WTC11 (cell line): Measurements from ENCODE around the gene HLA-DPA1. TPM values are rescaled to one million over a fixed set of nuclear protein-coding genes. Genes with fewer than 3 reads are reported as not detected.

Experiments
- ATAC-seq: fragments of 200-7000 bp; cut with Tn5 transposase; 2 replicates; pipeline ENCODE4 v1.10.0; 2021; ENCODE audit warnings: mild to moderate bottlenecking, moderate library complexity
- CTCF ChIA-PET: fragments of 300-600 bp; sonication (Branson Sonifier 250); formaldehyde crosslinking; loops from one replicate; lab custom pipeline; 2021; ENCODE audit warnings: antibody characterized with exemption; lab: Charles Lee
- POLR2A ChIA-PET: fragments of 350-600 bp; sonication (Branson Sonifier 250); formaldehyde crosslinking; loops from one replicate; lab custom pipeline; 2021; ENCODE audit warnings: antibody characterized with exemption; lab: Charles Lee
- DNase-seq: peaks from one replicate; pipeline ENCODE4 v3.0.0; 2021; ENCODE audit warnings: low spot score
- H3K27ac Mint-ChIP-seq: 2 replicates; pipeline ENCODE4 v1.8.0; 2021; ENCODE audit warnings: mixed read lengths
- H3K27me3 Mint-ChIP-seq: 2 replicates; pipeline ENCODE4 v1.8.0; 2021; ENCODE audit warnings: low read depth, mild to moderate bottlenecking, moderate library complexity, mixed read lengths
- H3K36me3 Mint-ChIP-seq: 2 replicates; pipeline ENCODE4 v1.8.0; 2021; ENCODE audit warnings: mixed read lengths
- H3K4me1 Mint-ChIP-seq: 2 replicates; pipeline ENCODE4 v1.8.0; 2022; ENCODE audit warnings: mixed read lengths
- H3K4me3 Mint-ChIP-seq: 2 replicates; pipeline ENCODE4 v1.8.0; 2021; ENCODE audit warnings: mild to moderate bottlenecking, moderate library complexity, mixed read lengths
- H3K9me3 Mint-ChIP-seq: 2 replicates; pipeline ENCODE4 v1.8.0; 2021; ENCODE audit warnings: mixed read lengths
- CTCF ChIP-seq: fragments of 200-600 bp; IDR thresholded peaks from 2 replicates; pipeline ENCODE4 v1.8.0; 2022; ENCODE audit warnings: antibody characterized with exemption
- FOXK1 ChIP-seq: sonication (generic); formaldehyde crosslinking; IDR thresholded peaks from 2 replicates; pipeline ENCODE4 v1.8.0; 2022; ENCODE audit warnings: mild to moderate bottlenecking, moderate library complexity, missing genetic modification reagents
- GRHL2 ChIP-seq: fragments of 250-450 bp; sonication (Bioruptor Pico); IDR thresholded peaks from 2 replicates; pipeline ENCODE4 v1.8.0; 2022; ENCODE audit warnings: mild to moderate bottlenecking, moderate library complexity; ENCODE audit not compliant: insufficient replicate concordance, severe bottlenecking
- MAX ChIP-seq: sonication (generic); formaldehyde crosslinking; IDR thresholded peaks from 2 replicates; pipeline ENCODE4 v1.8.0; 2022; ENCODE audit warnings: mild to moderate bottlenecking, missing genetic modification reagents
- MXD4 ChIP-seq: fragments of 250-450 bp; sonication (Bioruptor Pico); IDR thresholded peaks from 2 replicates; pipeline ENCODE4 v1.8.0; 2021; ENCODE audit warnings: mild to moderate bottlenecking, moderate library complexity, borderline replicate concordance
- NFE2L1 ChIP-seq: sonication (generic); formaldehyde crosslinking; IDR thresholded peaks from 2 replicates; pipeline ENCODE4 v1.8.1; 2023; ENCODE audit warnings: missing genetic modification reagents
- SMAD4 ChIP-seq: sonication (generic); formaldehyde crosslinking; IDR thresholded peaks from 2 replicates; pipeline ENCODE4 v1.8.0; 2022; ENCODE audit warnings: mild to moderate bottlenecking, missing genetic modification reagents
- ZMAT4 ChIP-seq: fragments of 250-450 bp; sonication (Bioruptor Pico); IDR thresholded peaks from 2 replicates; pipeline ENCODE4 v1.9.0; 2021; ENCODE audit warnings: mild to moderate bottlenecking
- ZNF317 ChIP-seq: sonication (generic); formaldehyde crosslinking; IDR thresholded peaks from 2 replicates; pipeline ENCODE4 v1.8.1; 2023; ENCODE audit warnings: low read depth, mild to moderate bottlenecking, moderate library complexity, missing genetic modification reagents, borderline replicate concordance
- ZNF532 ChIP-seq: fragments of 250-450 bp; sonication (Bioruptor Pico); IDR thresholded peaks from 2 replicates; pipeline ENCODE4 v1.9.0; 2021; ENCODE audit warnings: mild to moderate bottlenecking, borderline replicate concordance
- total RNA-seq: library from RNA; stranded (reverse); gene quantifications from 3 replicates; pipeline ENCODE4 v1.2.3, GENCODE V29; 2021
- TF ChIP-seq, protein P1 (sequence below): sonication (generic); formaldehyde crosslinking; IDR thresholded peaks from 2 replicates; pipeline ENCODE4 v1.8.1; 2022; ENCODE audit warnings: low read depth, missing genetic modification reagents, borderline replicate concordance
- TF ChIP-seq, protein P2 (sequence below): fragments of 250-450 bp; sonication (Bioruptor Pico); IDR thresholded peaks from 2 replicates; pipeline ENCODE4 v1.8.0; 2021; ENCODE audit warnings: mild to moderate bottlenecking
- TF ChIP-seq, protein P3 (sequence below): sonication (generic); formaldehyde crosslinking; IDR thresholded peaks from 2 replicates; pipeline ENCODE4 v1.8.1; 2022; ENCODE audit warnings: low read depth, mild to moderate bottlenecking, moderate library complexity, missing genetic modification reagents, borderline replicate concordance
- TF ChIP-seq, protein P4 (sequence below): sonication (generic); formaldehyde crosslinking; IDR thresholded peaks from 2 replicates; pipeline ENCODE4 v1.8.1; 2023; ENCODE audit warnings: mild to moderate bottlenecking, missing genetic modification reagents, moderate library complexity

The HLA-DPA1 gene
- total RNA-seq, 1 experiment from 2014 or later, result 4.9 TPM

DNA sequence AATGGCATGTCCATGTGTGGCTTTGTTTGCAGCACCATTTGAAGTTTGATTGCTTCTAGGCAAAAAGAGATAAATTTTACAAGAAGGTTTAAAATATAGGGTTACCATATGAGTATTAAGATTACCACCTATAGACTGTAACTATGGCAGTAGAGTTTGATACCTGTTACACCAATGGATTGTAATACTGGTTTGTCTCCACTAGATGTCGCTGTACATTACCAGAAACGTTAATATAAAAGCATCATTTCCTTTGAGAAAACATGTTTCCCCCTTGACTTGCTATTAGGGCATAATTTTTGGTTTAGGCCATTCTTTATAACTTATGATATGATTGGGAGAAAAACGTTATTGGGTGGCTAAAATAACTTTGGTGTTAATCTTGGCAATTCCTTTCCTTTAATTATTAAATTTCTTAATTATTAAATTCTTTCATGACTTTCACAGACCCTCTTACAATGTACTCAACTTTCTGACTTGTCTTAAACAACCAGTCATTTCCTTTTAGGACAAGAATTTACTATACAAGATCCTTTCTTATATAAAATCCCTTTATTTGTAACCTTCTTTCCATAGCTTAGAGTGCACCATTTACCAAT is 45.2 kb upstream of the HLA-DPA1 start:
- POLR2A ChIA-PET, result interaction anchor here (0.6 to 3.2 kb wide), 3 partner anchors 38 to 147 kb away, joined by 3 to 26 read pairs (median 13); partner anchors contain the start of gene HSD17B8
- DNase-seq, result no peak
- Mint-ChIP-seq H3K9me3 (peaks cover 13% of the 10 kb centered on the region), H3K27ac (peak overlapping the region; percentile 100)
- peak; percentile 89 for TF ChIP-seq CTCF
- no peak for TF ChIP-seq ZMAT4 (CRISPR knock-in tag)
- TF ChIP-seq, all 79 proteins: peak for 1
- CTCF ChIA-PET, result interaction anchor here (1.0 to 5.3 kb wide), 12 partner anchors 7 to 134 kb away, joined by 3 to 43 read pairs (median 9); partner anchors contain the start of gene HSD17B8
- H3K4me1 Mint-ChIP-seq, result peaks cover 76% of the 10 kb centered on the region
- peaks cover 22% of the 10 kb centered on the region for H3K36me3 Mint-ChIP-seq
- no peak for ATAC-seq
- H3K4me3 Mint-ChIP-seq, result peak overlapping the region; percentile 98
- H3K27me3 Mint-ChIP-seq, result peaks cover 2% of the 10 kb centered on the region; the same call in 1 of the 2 replicates

DNA sequence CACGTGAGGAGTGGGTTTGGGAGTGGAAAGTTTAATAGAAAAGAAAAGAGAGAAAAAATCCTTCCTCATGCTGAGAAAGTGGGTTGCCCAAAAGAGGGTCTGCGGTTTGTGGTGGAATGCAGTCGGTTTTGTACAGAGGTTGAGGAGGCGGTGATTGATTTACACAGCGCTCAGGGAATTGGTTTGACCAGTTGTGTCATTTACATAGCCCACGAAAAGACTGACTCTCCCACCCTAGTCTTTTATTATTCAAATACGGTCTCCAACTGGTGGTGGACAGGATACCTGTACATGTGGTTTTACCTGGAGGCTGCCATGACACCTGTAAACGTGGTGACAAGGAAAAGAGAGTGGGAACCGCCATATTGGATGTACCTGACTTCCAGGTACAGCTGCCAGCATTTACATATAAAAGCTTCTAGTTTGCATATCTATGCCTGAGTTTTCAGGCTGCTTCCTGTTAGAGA is 44.4 kb upstream of the HLA-DPA1 start:
- Mint-ChIP-seq H3K9me3 (peaks cover 6% of the 10 kb centered on the region), H3K27ac (peak overlapping the region; percentile 100), H3K36me3 (peaks cover 14% of the 10 kb centered on the region), H3K4me1 (peaks cover 70% of the 10 kb centered on the region), H3K4me3 (peak overlapping the region; percentile 98), H3K27me3 (peaks cover 2% of the 10 kb centered on the region; the same call in 1 of the 2 replicates)
- ChIA-PET CTCF (interaction anchor here (0.8 to 5.3 kb wide), 19 partner anchors 7 to 280 kb away, joined by 3 to 43 read pairs (median 5); partner anchors contain the start of genes HSD17B8, RING1 and TAP2), POLR2A (interaction anchor here (0.6 to 3.2 kb wide), 7 partner anchors 8 to 922 kb away, joined by 3 to 26 read pairs (median 4); partner anchors contain the start of gene HSD17B8)
- ATAC-seq, result peak; percentile 38
- no peak for DNase-seq
- no peak for TF ChIP-seq CTCF
- no peak for TF ChIP-seq FOXK1 (CRISPR knock-in tag)
- no peak for TF ChIP-seq NFE2L1 (CRISPR knock-in tag)
- no peak for TF ChIP-seq GRHL2 (CRISPR knock-in tag)
- no peak for TF ChIP-seq ZNF317 (CRISPR knock-in tag)
- TF ChIP-seq MXD4 (CRISPR knock-in tag), result no peak
- TF ChIP-seq, protein P1, sequence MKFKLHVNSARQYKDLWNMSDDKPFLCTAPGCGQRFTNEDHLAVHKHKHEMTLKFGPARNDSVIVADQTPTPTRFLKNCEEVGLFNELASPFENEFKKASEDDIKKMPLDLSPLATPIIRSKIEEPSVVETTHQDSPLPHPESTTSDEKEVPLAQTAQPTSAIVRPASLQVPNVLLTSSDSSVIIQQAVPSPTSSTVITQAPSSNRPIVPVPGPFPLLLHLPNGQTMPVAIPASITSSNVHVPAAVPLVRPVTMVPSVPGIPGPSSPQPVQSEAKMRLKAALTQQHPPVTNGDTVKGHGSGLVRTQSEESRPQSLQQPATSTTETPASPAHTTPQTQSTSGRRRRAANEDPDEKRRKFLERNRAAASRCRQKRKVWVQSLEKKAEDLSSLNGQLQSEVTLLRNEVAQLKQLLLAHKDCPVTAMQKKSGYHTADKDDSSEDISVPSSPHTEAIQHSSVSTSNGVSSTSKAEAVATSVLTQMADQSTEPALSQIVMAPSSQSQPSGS, result no peak
- TF ChIP-seq SMAD4, result no peak
- TF ChIP-seq, protein P2, sequence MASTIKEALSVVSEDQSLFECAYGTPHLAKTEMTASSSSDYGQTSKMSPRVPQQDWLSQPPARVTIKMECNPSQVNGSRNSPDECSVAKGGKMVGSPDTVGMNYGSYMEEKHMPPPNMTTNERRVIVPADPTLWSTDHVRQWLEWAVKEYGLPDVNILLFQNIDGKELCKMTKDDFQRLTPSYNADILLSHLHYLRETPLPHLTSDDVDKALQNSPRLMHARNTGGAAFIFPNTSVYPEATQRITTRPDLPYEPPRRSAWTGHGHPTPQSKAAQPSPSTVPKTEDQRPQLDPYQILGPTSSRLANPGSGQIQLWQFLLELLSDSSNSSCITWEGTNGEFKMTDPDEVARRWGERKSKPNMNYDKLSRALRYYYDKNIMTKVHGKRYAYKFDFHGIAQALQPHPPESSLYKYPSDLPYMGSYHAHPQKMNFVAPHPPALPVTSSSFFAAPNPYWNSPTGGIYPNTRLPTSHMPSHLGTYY (CRISPR knock-in tag), result no peak
- 0 out of 2 replicates have a peak, but pooled peaks have one; percentile 38 for TF ChIP-seq MAX (CRISPR knock-in tag)
- TF ChIP-seq, protein P3, sequence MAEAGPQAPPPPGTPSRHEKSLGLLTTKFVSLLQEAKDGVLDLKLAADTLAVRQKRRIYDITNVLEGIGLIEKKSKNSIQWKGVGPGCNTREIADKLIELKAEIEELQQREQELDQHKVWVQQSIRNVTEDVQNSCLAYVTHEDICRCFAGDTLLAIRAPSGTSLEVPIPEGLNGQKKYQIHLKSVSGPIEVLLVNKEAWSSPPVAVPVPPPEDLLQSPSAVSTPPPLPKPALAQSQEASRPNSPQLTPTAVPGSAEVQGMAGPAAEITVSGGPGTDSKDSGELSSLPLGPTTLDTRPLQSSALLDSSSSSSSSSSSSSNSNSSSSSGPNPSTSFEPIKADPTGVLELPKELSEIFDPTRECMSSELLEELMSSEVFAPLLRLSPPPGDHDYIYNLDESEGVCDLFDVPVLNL (CRISPR knock-in tag), result no peak
- TF ChIP-seq, protein P4, sequence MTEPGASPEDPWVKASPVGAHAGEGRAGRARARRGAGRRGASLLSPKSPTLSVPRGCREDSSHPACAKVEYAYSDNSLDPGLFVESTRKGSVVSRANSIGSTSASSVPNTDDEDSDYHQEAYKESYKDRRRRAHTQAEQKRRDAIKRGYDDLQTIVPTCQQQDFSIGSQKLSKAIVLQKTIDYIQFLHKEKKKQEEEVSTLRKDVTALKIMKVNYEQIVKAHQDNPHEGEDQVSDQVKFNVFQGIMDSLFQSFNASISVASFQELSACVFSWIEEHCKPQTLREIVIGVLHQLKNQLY, result no peak
- TF ChIP-seq ZMAT4 (CRISPR knock-in tag), result no peak
- TF ChIP-seq ZNF532 (CRISPR knock-in tag), result 0 out of 2 replicates have a peak, but pooled peaks have one; percentile 26
